Endometrium (tissue), 2 donors: ENCODE measurements around the gene MATN1.

Experiments used
- FAIRE-seq: peaks from 2 replicates; lab custom pipeline; 2012; peaks lifted over from hg19 to GRCh38; lab: Jason Lieb, UNC
- donor health status: control.
- donor health status: control.

The MATN1 gene

DNA sequence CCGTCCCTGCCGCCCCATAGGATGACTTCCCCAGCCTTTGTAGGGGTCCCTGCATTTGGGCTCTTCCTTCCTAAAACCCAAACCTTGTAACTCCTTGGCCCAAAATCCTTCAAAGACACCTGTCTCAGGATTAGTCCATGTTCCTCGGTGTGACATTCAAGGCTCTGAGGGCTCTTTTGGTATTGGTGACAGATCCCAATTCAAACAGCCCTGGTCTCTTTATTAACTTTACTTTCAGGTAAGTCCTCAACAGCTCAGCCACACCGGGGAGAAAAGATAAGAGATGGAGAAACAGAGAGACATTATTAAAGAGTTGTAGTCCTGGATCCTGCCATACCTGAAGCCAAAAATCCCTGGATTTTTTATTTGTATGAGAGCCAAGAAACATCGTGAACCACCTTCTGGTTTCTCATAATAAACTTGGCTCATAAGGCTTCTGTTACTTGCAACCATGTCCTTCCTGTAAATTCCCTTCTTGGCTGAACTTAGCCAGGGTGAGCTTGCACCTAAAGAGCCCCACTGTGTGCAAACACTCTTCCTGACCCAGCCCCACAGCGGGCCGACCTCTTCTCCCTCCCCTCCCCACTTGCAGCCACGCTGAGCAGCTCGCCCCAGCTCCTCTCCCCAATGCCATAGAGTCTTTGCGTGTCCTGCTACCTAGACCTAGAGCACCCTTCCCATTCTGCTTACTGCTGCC, 7.9 kb upstream of the MATN1 start:
- no peak for FAIRE-seq

GRCh38 chr1:30730346-30731108, 7.1 kb upstream of the MATN1 start:
- no peak for FAIRE-seq

- FAIRE-seq = no peak
These were observed 6.5 kb upstream of the MATN1 start for GRCh38 chr1:30729901-30730300.

DNA sequence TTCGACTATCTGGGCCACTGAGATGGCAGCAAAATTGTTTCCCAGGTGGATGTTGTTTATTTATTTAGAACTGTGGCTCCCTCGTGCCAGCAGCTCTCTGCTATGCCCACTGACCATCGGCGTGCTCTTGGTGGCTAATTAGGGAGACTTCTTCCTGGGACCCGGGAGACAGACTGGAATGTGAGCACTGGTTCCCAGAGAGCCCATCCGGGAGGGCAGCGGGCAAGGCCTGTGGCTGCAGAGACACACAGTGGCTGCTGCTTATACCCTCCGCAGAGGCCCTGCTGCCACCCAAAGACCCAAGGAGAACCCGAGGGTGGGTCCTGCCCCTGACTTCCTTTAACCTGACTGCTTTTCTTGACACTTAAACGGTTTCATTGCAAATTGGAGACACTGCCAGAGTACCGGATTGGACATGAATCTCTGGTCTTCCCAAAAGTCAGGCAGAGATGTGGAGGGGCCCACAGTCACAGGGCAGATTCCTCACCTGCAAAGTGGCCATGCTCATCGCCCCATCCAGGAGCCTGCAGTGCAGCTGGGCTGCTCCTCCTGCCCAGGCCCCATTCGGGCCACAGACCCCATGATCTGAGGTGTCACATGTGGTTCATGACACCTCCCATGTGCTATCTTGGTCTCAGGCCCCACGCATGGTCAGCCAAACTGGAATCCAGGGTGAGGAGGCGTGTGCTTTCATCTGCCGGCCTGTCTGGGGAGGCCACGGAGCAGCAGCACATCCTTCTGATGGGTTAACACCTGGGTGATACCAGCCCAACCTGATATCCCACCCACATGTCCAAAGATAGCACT, 5.7 kb upstream of the MATN1 start:
- FAIRE-seq = no peak

- FAIRE-seq = no peak
These were observed 5.0 kb upstream of the MATN1 start for GRCh38 chr1:30728340-30728739.

- no peak for FAIRE-seq
These were observed 4.4 kb upstream of the MATN1 start for GRCh38 chr1:30727824-30728223.

- FAIRE-seq = no peak
These were observed 3.6 kb upstream of the MATN1 start for GRCh38 chr1:30726773-30727684.

- no peak for FAIRE-seq
These were observed 2.9 kb upstream of the MATN1 start for GRCh38 chr1:30726236-30726635.

DNA sequence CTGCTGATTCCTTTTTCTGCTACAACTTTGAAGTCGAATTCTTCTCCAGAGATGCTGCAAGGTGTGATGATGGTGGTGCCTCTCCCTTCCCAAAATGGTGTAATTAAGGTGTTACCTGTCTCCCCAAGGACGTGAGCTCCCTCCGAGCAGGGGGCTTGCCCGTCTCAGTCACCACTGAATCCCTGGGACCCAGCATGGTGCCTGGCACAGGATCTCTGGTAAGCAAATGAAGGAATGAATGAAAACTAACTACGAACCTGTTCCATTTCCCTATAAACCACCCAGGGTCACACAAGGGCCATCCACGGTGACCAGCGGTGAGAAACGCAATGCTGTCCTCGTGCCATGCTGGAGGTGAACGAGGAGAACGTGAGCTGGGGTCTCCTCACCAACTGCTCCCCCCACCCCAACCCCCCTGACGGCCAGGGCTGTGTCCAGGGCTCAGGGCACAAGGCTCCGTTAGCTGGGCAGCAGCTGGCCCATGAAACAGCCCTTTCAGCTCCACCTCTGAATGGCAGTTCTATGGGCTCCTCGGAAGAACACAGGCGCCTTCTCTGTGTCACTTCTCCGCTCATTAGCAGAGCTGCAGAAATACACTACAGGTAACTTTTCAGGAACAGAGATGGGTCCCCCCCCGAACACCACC, 2.2 kb upstream of the MATN1 start:
- no peak for FAIRE-seq

GRCh38 chr1:30724655-30725421, 1.5 kb upstream of the MATN1 start:
- no peak for FAIRE-seq

DNA sequence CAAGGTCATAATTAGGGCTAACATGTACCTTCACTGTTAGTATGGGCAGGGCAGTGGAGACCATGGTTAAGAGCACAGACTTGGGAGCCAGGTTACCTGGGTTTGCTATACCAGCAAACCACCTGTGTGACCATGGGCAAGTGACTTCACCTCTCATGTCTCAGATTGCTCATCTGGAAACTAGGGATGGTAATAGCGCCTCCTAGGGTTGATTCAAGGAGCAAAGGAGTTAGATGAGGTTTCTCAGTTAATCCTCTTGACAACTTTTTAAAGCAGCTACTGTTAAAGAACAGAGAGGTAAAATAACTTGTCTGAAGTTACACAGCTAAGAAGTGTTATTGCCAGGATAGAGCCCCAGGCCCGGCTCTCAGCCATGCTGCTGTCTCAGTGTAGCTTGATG, 790 bp upstream of the MATN1 start:
- no peak for FAIRE-seq

- FAIRE-seq = no peak
These were observed 1.4 kb downstream of the MATN1 start for GRCh38 chr1:30721812-30722537.

DNA sequence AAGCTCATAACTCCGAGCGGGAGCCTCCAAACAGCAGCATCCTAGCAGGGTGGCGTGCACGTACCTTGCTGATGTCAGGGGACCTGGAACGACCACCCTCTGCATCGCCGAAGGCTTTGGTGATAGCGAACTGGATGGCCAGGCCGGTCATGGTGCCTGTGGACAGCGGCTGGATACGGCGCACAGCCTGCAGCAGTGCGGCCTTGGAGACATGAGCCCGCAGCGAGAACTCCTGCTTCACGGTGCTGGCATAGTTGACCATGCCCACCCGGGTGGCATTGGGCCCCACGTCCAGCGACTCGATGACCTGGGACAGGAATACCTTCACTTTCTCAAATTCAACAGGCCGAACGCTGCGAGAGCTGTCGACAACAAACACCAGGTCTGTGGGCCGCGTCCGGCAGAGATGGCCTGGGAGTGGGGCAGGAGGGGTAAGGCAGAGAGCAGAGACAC, 2.0 kb downstream of the MATN1 start:
- no peak for FAIRE-seq

DNA sequence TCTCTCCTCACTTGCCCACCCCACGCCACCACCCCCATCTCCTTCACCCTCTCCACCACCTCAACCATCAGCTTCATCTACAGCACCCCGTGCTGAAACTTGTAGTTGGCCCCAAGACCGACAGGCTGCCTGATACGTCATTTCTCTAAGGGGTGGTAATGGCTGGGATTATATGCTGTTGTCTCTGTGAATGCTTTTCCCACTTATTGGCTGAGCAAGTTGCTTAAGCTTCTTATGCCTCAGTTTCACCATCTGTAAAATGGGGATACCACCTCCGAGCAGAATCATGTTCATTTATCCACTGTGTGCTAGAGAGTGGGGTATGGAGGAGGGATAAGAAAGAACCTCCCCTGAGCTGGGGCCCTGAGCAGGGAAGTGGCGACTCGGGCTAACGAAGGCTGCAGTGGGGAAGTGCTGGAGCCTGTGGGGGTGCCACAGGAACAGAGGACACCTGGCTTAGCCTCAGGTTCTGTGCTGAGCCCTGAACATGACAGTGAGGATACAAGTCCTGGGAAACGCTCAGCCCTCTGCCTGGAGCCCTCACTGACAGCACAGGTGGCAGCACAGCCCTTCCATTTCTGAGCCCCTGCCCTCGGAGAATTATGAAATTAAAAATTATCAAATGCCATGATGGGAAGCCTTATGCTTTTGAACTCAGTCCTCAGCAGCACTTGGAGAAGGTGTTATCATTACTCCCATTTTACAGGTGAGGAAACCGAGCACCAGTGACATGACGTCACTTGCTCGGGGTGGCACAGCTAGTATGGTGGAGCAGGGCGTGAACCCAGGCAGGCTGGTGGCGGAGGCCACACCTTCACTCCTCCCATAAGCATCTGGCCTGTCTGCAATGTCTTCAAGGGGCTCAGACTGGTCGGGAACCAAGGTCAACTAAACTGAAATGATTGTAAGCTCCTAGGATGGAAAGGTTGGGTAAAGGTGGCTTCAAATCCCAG, 2.8 kb downstream of the MATN1 start:
- FAIRE-seq = no peak

- no peak for FAIRE-seq
These were observed 3.7 kb downstream of the MATN1 start for GRCh38 chr1:30719406-30720270.

GRCh38 chr1:30718636-30719405, 4.6 kb downstream of the MATN1 start:
- FAIRE-seq = no peak

DNA sequence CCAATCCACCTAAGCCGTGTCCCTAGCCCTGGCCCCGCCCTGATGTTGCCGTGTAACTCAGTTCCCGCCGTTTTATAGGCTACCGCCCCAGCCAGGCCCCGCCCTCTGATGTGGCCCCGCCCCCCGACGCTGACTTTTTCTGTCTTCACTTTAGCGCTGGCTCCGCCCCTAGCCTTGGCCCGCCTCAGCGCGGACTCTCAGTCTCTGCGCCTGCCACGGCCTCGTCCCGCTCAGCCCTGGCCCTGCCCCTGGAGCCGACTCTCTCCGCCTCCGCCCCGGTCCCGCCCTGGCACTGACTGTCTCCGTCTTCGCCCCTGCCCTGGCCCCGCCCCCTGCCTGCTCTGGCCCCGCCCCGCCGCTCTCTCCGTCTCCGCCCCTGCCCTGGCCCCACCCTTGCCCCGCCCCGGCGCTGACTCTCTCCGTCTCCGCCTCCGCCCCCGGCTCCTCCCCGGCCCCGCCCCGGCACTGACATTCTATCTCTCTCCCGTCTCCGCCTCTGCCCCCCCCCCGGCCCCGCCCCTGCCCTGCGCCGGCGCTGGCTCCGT, 5.2 kb downstream of the MATN1 start:
- no peak for FAIRE-seq
